Activated CD4-positive, alpha-beta T cell treated with anti-CD3 and anti-CD28 coated beads, Interleukin-2, amount 50 U/mL, for 4 hours (primary cell): ENCODE measurements around the gene ADCYAP1R1.
"Not testable (repeated sequence)": the region's sequence is repeated elsewhere in the genome, so short reads cannot be mapped to it uniquely, and the experiment has no call there.

Experiments
- DNase-seq, 2 experiments: peaks; one replicate each; pipeline ENCODE4 v3.0.0-alpha.2; 2020

Gene ADCYAP1R1

GRCh38 chr7:31146030-31146429, 93.9 kb downstream of the ADCYAP1R1 start:
- DNase-seq: no peak

GRCh38 chr7:31146538-31146937, 94.4 kb downstream of the ADCYAP1R1 start:
- no peak for DNase-seq

GRCh38 chr7:31151849-31152248, 99.7 kb downstream of the ADCYAP1R1 start:
- DNase-seq: no peak

- DNase-seq: not testable (repeated sequence)
Observed at GRCh38 chr7:31153318-31153717, 101.2 kb downstream of the ADCYAP1R1 start.

GRCh38 chr7:31160941-31161340, 108.8 kb downstream of the ADCYAP1R1 start:
- no peak for DNase-seq
